Liver (tissue), 3 donors: ENCODE data around the gene ANKRD44.

Source experiments
- CTCF ChIP-seq: fragments of 150-350 bp; IDR thresholded peaks from 2 replicates; pipeline ENCODE4 v1.5.1; 2017; ENCODE audit warnings: improper control_type of control experiment, low read depth, low read length; ENCODE audit not compliant: missing input control
- MAX ChIP-seq: IDR thresholded peaks from 2 replicates; pipeline ENCODE4 v1.6.1; 2016; ENCODE audit warnings: antibody characterized with exemption
- TAF1 ChIP-seq: conservative IDR thresholded peaks from 2 replicates; pipeline ENCODE4 v1.6.1; 2016; ENCODE audit warnings: antibody characterized with exemption, mild to moderate bottlenecking
- donor health status: healthy.
- donor health status: healthy.

- no peak for TF ChIP-seq CTCF
- no peak for TF ChIP-seq TAF1
- TF ChIP-seq MAX: no peak
Observed at GRCh38 chr2:197268786-197269584, 41.6 kb downstream of the ANKRD44 start.
